ENCODE data around the gene TNPO2. TPM values are rescaled to one million over a fixed set of nuclear protein-coding genes. Genes with fewer than 3 reads are reported as not detected.
"Not testable (repeated sequence)": the region's sequence is repeated elsewhere in the genome, so short reads cannot be mapped to it uniquely, and the experiment has no call there.

The TNPO2 gene
- total RNA-seq, 1 donor from 2014 or later, result 44.7 TPM

GRCh38 chr19:12705654-12706331 is 17.9 kb downstream of the TNPO2 start:
- no peak for DNase-seq

GRCh38 chr19:12705169-12705568 is 18.6 kb downstream of the TNPO2 start:
- no peak for DNase-seq

- peak; percentile 58 for DNase-seq
These were observed 20.7 kb downstream of the TNPO2 start for GRCh38 chr19:12703046-12703445.

GRCh38 chr19:12701596-12702282 is 22.0 kb downstream of the TNPO2 start:
- DNase-seq, result no peak

- no peak for DNase-seq
These were observed 25.6 kb downstream of the TNPO2 start for GRCh38 chr19:12698138-12698537.

- not testable (repeated sequence) for DNase-seq
These were observed 26.3 kb downstream of the TNPO2 start for GRCh38 chr19:12697425-12697824.

GRCh38 chr19:12696366-12697335 is 27.1 kb downstream of the TNPO2 start, which contains the start of gene FBXW9:
Gene FBXW9, minus strand, starts transcription at chr19:12696631. Its CDS starts 50 bp downstream, at chr19:12696581.
- DNase-seq, result peak; percentile 98

GRCh38 chr19:12695997-12696365 is 27.8 kb downstream of the TNPO2 start:
- no peak for DNase-seq

GRCh38 chr19:12695514-12695913 is 28.2 kb downstream of the TNPO2 start:
- DNase-seq, result no peak

GRCh38 chr19:12695096-12695495 is 28.6 kb downstream of the TNPO2 start:
- no peak for DNase-seq

GRCh38 chr19:12694641-12695040 is 29.1 kb downstream of the TNPO2 start:
- DNase-seq, result no peak

- DNase-seq, result no peak
These were observed 30.8 kb downstream of the TNPO2 start for GRCh38 chr19:12692960-12693359.

- DNase-seq, result no peak
These were observed 34.0 kb downstream of the TNPO2 start for GRCh38 chr19:12689581-12690216.

GRCh38 chr19:12689012-12689411 is 34.7 kb downstream of the TNPO2 start:
- DNase-seq, result no peak

- no peak for DNase-seq
These were observed 36.1 kb downstream of the TNPO2 start, which contains the start of gene GNG14 for GRCh38 chr19:12687496-12688196. Gene GNG14, plus strand, starts transcription at chr19:12687998. Its CDS starts 51 bp downstream, at chr19:12688049.

- DNase-seq, result no peak
These were observed 37.9 kb downstream of the TNPO2 start for GRCh38 chr19:12685831-12686230.

- DNase-seq, result peak; percentile 99
These were observed 42.4 kb downstream of the TNPO2 start, which contains the start of gene DHPS for GRCh38 chr19:12681074-12681987. Gene DHPS, minus strand, starts transcription at chr19:12681880. Its CDS starts 114 bp downstream, at chr19:12681766.

- no peak for DNase-seq
These were observed 43.7 kb downstream of the TNPO2 start for GRCh38 chr19:12680034-12680433.

- not testable (repeated sequence) for DNase-seq
These were observed 45.7 kb downstream of the TNPO2 start for GRCh38 chr19:12678039-12678438.

GRCh38 chr19:12676928-12677327 is 46.8 kb downstream of the TNPO2 start:
- no peak for DNase-seq

All from tongue (tissue), 2 donors.